ENCODE measurements around the gene AARS2. TPM values are rescaled to one million over a fixed set of nuclear protein-coding genes. Genes with fewer than 3 reads are reported as not detected.

Gene AARS2
- total and polyA plus RNA-seq, 10 of the 15 experiments (the other 5 are each of a cell fraction or from before 2014, with no cell fraction given): 0.71 to 18.3 (median 12.7) TPM

DNA sequence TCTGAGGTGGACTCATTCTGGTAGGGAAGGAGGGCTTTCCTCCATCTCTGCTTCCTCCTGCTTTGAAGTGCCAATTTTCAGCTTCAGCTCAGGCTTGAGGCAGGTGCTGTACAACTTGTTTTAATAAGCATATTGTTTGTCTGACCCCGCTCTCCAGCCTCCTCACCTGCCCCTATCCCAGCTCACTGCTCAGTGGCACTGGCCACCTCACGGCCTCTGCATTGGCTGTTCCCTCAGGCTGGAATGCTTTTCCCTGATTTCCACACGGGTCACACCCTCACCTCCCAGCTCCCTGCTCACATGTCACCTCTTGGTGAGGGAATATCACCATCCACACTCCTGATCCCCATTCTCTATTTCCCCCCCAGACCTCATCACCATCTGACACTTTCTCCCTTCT, 14.3 kb downstream of the AARS2 start (continued):
- TF ChIP-seq, protein P1, sequence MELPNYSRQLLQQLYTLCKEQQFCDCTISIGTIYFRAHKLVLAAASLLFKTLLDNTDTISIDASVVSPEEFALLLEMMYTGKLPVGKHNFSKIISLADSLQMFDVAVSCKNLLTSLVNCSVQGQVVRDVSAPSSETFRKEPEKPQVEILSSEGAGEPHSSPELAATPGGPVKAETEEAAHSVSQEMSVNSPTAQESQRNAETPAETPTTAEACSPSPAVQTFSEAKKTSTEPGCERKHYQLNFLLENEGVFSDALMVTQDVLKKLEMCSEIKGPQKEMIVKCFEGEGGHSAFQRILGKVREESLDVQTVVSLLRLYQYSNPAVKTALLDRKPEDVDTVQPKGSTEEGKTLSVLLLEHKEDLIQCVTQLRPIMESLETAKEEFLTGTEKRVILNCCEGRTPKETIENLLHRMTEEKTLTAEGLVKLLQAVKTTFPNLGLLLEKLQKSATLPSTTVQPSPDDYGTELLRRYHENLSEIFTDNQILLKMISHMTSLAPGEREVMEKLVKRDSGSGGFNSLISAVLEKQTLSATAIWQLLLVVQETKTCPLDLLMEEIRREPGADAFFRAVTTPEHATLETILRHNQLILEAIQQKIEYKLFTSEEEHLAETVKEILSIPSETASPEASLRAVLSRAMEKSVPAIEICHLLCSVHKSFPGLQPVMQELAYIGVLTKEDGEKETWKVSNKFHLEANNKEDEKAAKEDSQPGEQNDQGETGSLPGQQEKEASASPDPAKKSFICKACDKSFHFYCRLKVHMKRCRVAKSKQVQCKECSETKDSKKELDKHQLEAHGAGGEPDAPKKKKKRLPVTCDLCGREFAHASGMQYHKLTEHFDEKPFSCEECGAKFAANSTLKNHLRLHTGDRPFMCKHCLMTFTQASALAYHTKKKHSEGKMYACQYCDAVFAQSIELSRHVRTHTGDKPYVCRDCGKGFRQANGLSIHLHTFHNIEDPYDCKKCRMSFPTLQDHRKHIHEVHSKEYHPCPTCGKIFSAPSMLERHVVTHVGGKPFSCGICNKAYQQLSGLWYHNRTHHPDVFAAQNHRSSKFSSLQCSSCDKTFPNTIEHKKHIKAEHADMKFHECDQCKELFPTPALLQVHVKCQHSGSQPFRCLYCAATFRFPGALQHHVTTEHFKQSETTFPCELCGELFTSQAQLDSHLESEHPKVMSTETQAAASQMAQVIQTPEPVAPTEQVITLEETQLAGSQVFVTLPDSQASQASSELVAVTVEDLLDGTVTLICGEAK (IDR thresholded peaks at IDR 0.05; ENCODE audit: borderline replicate concordance): no peak
- TF ChIP-seq ZZZ3 (IDR thresholded peaks at IDR 0.05; ENCODE audit: control insufficient read depth, insufficient read length, low read depth) (no peak), NFYA (IDR thresholded peaks at IDR 0.05; ENCODE audit: borderline replicate concordance, low read depth, low read length) (no peak), FOXK2 (IDR thresholded peaks at IDR 0.05) (no peak), NR2C2 (IDR thresholded peaks at IDR 0.05; ENCODE audit: borderline replicate concordance, control insufficient read depth, insufficient read length, low read depth) (no peak), EP300 (IDR thresholded peaks at IDR 0.05; ENCODE audit: borderline replicate concordance in 1 of 2, control insufficient read depth in 1 of 2, low read depth in 2 of 2, low read length in 2 of 2) (no peak), IRF4 (IDR thresholded peaks at IDR 0.05; ENCODE audit: low read depth, low read length) (no peak)
- TF ChIP-seq, protein P2, sequence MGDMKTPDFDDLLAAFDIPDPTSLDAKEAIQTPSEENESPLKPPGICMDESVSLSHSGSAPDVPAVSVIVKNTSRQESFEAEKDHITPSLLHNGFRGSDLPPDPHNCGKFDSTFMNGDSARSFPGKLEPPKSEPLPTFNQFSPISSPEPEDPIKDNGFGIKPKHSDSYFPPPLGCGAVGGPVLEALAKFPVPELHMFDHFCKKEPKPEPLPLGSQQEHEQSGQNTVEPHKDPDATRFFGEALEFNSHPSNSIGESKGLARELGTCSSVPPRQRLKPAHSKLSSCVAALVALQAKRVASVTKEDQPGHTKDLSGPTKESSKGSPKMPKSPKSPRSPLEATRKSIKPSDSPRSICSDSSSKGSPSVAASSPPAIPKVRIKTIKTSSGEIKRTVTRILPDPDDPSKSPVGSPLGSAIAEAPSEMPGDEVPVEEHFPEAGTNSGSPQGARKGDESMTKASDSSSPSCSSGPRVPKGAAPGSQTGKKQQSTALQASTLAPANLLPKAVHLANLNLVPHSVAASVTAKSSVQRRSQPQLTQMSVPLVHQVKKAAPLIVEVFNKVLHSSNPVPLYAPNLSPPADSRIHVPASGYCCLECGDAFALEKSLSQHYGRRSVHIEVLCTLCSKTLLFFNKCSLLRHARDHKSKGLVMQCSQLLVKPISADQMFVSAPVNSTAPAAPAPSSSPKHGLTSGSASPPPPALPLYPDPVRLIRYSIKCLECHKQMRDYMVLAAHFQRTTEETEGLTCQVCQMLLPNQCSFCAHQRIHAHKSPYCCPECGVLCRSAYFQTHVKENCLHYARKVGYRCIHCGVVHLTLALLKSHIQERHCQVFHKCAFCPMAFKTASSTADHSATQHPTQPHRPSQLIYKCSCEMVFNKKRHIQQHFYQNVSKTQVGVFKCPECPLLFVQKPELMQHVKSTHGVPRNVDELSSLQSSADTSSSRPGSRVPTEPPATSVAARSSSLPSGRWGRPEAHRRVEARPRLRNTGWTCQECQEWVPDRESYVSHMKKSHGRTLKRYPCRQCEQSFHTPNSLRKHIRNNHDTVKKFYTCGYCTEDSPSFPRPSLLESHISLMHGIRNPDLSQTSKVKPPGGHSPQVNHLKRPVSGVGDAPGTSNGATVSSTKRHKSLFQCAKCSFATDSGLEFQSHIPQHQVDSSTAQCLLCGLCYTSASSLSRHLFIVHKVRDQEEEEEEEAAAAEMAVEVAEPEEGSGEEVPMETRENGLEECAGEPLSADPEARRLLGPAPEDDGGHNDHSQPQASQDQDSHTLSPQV (IDR thresholded peaks at IDR 0.05): no peak
- TF ChIP-seq, protein P3, sequence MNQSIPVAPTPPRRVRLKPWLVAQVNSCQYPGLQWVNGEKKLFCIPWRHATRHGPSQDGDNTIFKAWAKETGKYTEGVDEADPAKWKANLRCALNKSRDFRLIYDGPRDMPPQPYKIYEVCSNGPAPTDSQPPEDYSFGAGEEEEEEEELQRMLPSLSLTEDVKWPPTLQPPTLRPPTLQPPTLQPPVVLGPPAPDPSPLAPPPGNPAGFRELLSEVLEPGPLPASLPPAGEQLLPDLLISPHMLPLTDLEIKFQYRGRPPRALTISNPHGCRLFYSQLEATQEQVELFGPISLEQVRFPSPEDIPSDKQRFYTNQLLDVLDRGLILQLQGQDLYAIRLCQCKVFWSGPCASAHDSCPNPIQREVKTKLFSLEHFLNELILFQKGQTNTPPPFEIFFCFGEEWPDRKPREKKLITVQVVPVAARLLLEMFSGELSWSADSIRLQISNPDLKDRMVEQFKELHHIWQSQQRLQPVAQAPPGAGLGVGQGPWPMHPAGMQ (IDR thresholded peaks at IDR 0.05; ENCODE audit: borderline replicate concordance): no peak
